ENCODE measurements around the gene ARSD. TPM values are rescaled to one million over a fixed set of nuclear protein-coding genes. Genes with fewer than 3 reads are reported as not detected.
"Not testable (repeated sequence)": the region's sequence is repeated elsewhere in the genome, so short reads cannot be mapped to it uniquely, and the experiment has no call there.

ARSD gene
- polyA plus RNA-seq, result 7.9 to 9.9 TPM (median 8.1 TPM) in 3 replicates
- 6.9 TPM for polyA plus RNA-seq (2011; ENCODE audit: low read depth)
- polyA plus RNA-seq (2011; cell fraction: cytosol; rRNA removed), result 6.0 and 6.7 TPM in 2 replicates
- polyA plus RNA-seq (2011; cell fraction: nucleus; rRNA removed), result 24.7 and 29.0 TPM in 2 replicates
- polyA plus RNA-seq (2012; ENCODE audit: low replicate concordance), result 6.7 and 9.6 TPM in 2 replicates
- 12.3 to 22.4 TPM (median 13.8 TPM) in 3 replicates for polyA minus RNA-seq
- 13.6 TPM for polyA minus RNA-seq (2011; cell fraction: cytosol; rRNA and poly(A)+ RNA removed)
- polyA minus RNA-seq (2011; cell fraction: nucleus; rRNA and poly(A)+ RNA removed), result 26.0 and 35.8 TPM in 2 replicates

- peak within 1 kb of the TSS; percentile 76 for H2AFZ ChIP-seq (ENCODE audit: control insufficient read depth, low read length)
- no peaks in the 10 kb centered on the region for H4K20me1 ChIP-seq (ENCODE audit: control insufficient read depth, extremely low read depth, insufficient read depth, low read length)
- no peaks in the 10 kb centered on the region for H3K9me3 ChIP-seq (ENCODE audit: control insufficient read depth, low read depth, low read length)
- peak within 1 kb of the TSS; percentile 83 for H3K9ac ChIP-seq (ENCODE audit: control insufficient read depth, extremely low read depth, insufficient read depth, low read length)
- H3K27me3 ChIP-seq (ENCODE audit: control insufficient read depth, extremely low read depth, insufficient read depth, low read length), result no peaks in the 10 kb centered on the region
- peak; percentile 13 for DNase-seq (ENCODE audit: low read depth, low spot score)
- peak within 1 kb of the TSS; percentile 64 to 70 (median 67) for H3K4me3 ChIP-seq (ENCODE audit: control insufficient read depth in 2 of 3, extremely low read depth in 1 of 3, insufficient read depth in 2 of 3, low read depth in 1 of 3, low read length in 3 of 3)
- FAIRE-seq, result no peak
- no peaks in the 10 kb centered on the region for H3K79me2 ChIP-seq (ENCODE audit: control insufficient read depth, insufficient read depth, low read length)
- peak within 1 kb of the TSS; percentile 73 for H3K4me2 ChIP-seq (ENCODE audit: control insufficient read depth, extremely low read depth, insufficient read depth, low read depth, low read length)
- H3K9me1 ChIP-seq (ENCODE audit: control insufficient read depth, extremely low read depth, insufficient read depth, low read length), result no peaks in the 10 kb centered on the region
- TF ChIP-seq EZH2 (IDR thresholded peaks at IDR 0.05; ENCODE audit: low read length), result no peak
- TF ChIP-seq, protein P1, sequence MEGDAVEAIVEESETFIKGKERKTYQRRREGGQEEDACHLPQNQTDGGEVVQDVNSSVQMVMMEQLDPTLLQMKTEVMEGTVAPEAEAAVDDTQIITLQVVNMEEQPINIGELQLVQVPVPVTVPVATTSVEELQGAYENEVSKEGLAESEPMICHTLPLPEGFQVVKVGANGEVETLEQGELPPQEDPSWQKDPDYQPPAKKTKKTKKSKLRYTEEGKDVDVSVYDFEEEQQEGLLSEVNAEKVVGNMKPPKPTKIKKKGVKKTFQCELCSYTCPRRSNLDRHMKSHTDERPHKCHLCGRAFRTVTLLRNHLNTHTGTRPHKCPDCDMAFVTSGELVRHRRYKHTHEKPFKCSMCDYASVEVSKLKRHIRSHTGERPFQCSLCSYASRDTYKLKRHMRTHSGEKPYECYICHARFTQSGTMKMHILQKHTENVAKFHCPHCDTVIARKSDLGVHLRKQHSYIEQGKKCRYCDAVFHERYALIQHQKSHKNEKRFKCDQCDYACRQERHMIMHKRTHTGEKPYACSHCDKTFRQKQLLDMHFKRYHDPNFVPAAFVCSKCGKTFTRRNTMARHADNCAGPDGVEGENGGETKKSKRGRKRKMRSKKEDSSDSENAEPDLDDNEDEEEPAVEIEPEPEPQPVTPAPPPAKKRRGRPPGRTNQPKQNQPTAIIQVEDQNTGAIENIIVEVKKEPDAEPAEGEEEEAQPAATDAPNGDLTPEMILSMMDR (optimal IDR thresholded peaks at IDR 0.05 in 1 of 3, IDR thresholded peaks at IDR 0.05 in 1 of 3, conservative IDR thresholded peaks at IDR 0.05 in 1 of 3; ENCODE audit: extremely low read depth in 1 of 3, insufficient read depth in 2 of 3, low read length in 3 of 3), result no peak
- peaks cover 7% of the 10 kb centered on the region for H3K4me1 ChIP-seq (ENCODE audit: control insufficient read depth, extremely low read depth, insufficient read depth, low read length)
- peak within 1 kb of the TSS; percentile 49 for H3K27ac ChIP-seq (ENCODE audit: control insufficient read depth, insufficient read depth, low read length)
- H3K36me3 ChIP-seq (ENCODE audit: control insufficient read depth in 2 of 2, extremely low read depth in 1 of 2, insufficient read depth in 2 of 2, low read length in 2 of 2), result no peaks in the 10 kb centered on the region
- dilution Hi-C loops (cut with MboI; ENCODE audit: extremely low pct_ligation_motif_present, low sequenced_read_pairs), result no loop called here
Measured at GRCh38 chrX:2928583-2929434, at the start of gene ARSD. Gene ARSD, minus strand, starts transcription at chrX:2929339. Its CDS starts 64 bp downstream, at chrX:2929275.

DNA sequence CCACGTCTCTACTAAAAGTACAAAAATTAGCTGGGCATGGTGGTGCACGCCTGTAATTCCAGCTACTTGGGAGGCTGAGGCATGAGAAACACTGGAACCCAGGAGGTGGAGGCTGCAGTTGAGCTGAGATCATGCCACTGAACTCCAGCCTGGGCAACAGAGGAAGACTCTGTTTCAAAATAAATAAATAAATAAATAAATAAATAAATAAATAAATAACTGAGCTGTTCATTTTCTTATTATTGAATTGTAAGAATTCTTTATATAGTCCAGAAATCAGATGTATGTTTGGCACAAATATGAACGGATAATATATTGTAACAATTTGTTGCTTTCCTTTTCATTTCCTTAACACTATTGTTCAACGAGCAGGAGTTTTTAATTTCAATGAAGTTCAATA is 49.5 kb upstream of the ARSD start:
- FAIRE-seq; H3K36me3 ChIP-seq (ENCODE audit: control insufficient read depth in 2 of 2, extremely low read depth in 1 of 2, insufficient read depth in 2 of 2, low read length in 2 of 2); H3K4me1 ChIP-seq (ENCODE audit: control insufficient read depth, extremely low read depth, insufficient read depth, low read length); H2AFZ ChIP-seq (ENCODE audit: control insufficient read depth, low read length); H3K9me1 ChIP-seq (ENCODE audit: control insufficient read depth, extremely low read depth, insufficient read depth, low read length); H3K4me3 ChIP-seq (ENCODE audit: control insufficient read depth in 2 of 3, extremely low read depth in 1 of 3, insufficient read depth in 2 of 3, low read depth in 1 of 3, low read length in 3 of 3); H4K20me1 ChIP-seq (ENCODE audit: control insufficient read depth, extremely low read depth, insufficient read depth, low read length); H3K27me3 ChIP-seq (ENCODE audit: control insufficient read depth, extremely low read depth, insufficient read depth, low read length); H3K9me3 ChIP-seq (ENCODE audit: control insufficient read depth, low read depth, low read length); H3K27ac ChIP-seq (ENCODE audit: control insufficient read depth, insufficient read depth, low read length); dilution Hi-C loops (cut with MboI; ENCODE audit: extremely low pct_ligation_motif_present, low sequenced_read_pairs); DNase-seq (ENCODE audit: low read depth, low spot score); H3K9ac ChIP-seq (ENCODE audit: control insufficient read depth, extremely low read depth, insufficient read depth, low read length); H3K79me2 ChIP-seq (ENCODE audit: control insufficient read depth, insufficient read depth, low read length); H3K4me2 ChIP-seq (ENCODE audit: control insufficient read depth, extremely low read depth, insufficient read depth, low read depth, low read length): not testable (repeated sequence)
